Stimulated activated naive CD8-positive, alpha-beta T cell treated with anti-CD3 and anti-CD28 coated beads, Interleukin-15, Interleukin-2, amounts not matched to agents 100 ng/mL and 50 ng/mL, for 24 hours (primary cell): ENCODE measurements around the gene PARG.
"Not testable (repeated sequence)": the region's sequence is repeated elsewhere in the genome, so short reads cannot be mapped to it uniquely, and the experiment has no call there.

ENCODE experiments used
- H3K27ac Mint-ChIP-seq: one replicate; pipeline ENCODE4 v1.8.0; 2021; ENCODE audit warnings: mild to moderate bottlenecking, mixed read lengths
- H3K27me3 Mint-ChIP-seq: one replicate; pipeline ENCODE4 v1.8.0; 2021; ENCODE audit warnings: mixed read lengths
- H3K36me3 Mint-ChIP-seq: one replicate; pipeline ENCODE4 v1.8.0; 2021; ENCODE audit warnings: low read depth, mixed read lengths
- H3K4me1 Mint-ChIP-seq: one replicate; pipeline ENCODE4 v1.8.0; 2021; ENCODE audit warnings: low read depth, mixed read lengths
- H3K4me3 Mint-ChIP-seq: one replicate; pipeline ENCODE4 v1.8.0; 2021; ENCODE audit warnings: mild to moderate bottlenecking, mixed read lengths
- H3K9me3 Mint-ChIP-seq: one replicate; pipeline ENCODE4 v1.8.0; 2021; ENCODE audit warnings: mixed read lengths

PARG gene

DNA sequence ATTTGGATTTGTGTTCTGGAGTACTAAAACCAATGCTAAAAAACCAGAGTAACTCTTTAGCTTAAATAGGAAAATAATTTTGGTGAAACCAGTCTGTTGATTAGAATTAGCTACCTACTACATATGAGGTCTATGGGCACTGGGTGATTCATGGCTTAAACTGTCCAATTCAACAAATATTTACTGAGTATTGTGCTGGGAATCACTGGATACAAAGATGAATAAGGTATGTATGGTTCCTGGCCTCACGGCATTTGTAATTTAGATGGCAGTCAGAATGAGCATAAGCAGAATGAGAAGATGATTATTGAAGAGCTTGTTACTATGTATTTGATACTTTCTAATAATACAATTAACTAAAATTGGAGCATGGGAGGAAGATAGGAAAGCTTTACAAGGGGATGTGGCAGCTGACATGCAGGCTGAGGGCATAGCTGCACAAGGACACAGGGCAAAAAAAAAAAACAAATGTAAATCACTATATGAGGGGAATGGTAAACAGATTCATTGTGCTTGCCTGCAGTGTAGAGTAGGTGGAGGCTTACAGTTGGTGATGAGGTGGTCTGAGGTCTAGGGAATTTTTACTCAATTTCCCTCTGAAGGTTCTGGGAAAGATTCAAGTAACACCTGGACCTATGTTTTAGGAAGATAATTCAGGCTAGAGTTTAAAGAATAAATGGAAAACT, 83.0 kb downstream of the PARG start:
- H3K4me3 Mint-ChIP-seq, H3K4me1 Mint-ChIP-seq, H3K9me3 Mint-ChIP-seq, H3K36me3 Mint-ChIP-seq, H3K27ac Mint-ChIP-seq, H3K27me3 Mint-ChIP-seq: not testable (repeated sequence)

DNA sequence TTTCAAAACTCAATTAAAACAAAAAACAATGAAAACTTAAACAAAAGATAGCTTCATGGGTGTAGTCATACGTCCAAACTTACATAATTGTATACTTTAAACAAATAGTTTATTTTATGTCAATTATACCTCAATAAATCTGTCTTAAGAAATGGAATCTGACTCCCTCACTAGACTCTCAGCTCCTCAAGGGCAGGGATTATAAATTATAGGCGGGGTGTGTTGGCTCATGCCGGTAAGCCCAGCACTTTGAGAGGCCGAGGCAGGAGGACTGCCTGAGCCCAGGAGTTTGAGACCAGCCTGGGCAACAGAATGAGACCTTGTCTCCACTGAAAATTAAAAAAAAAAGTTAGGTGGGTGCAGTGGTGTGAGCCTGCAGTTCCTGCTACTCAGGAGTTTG, 92.3 kb downstream of the PARG start:
- not testable (repeated sequence) for H3K9me3 Mint-ChIP-seq, H3K27me3 Mint-ChIP-seq, H3K36me3 Mint-ChIP-seq, H3K4me3 Mint-ChIP-seq, H3K4me1 Mint-ChIP-seq, H3K27ac Mint-ChIP-seq

DNA sequence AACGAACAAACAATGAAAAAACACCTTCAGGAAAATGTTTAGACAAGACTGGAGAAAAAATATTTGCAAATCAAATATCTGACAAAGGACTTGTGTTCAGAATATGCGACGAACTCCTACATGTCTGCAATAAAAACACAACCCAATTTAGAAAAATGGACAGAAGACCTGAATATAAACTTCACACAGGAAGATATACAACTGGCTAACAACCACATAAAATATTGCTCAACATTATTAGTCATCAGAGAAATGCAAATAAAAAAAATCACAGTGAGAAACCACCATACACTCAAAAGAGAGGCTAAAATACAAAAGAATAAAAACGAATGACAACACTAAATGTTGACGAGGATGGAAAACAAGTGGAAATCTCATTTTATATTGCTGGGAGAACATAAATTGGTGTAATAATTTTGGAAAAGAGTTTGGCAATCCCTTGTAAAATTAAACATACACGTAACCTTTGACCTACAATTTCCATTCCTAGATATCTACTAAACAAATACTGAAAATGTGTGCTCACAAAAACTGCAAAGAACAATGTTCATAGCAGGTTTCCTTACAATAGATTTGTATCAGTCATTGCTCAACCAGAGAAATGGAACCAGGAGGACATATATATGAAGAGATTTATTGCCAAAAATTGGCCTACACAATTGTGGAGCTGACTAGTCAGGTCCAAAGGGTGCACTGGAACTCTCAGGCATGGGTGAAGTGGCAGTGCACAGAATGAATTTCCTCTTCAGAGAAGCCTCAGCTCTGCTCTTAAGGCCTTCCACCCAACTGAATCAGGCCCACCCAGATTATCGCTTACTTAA, 96.8 kb downstream of the PARG start:
- H3K36me3 Mint-ChIP-seq = peaks cover 41% of the 10 kb centered on the region
- no peaks in the 10 kb centered on the region for H3K9me3 Mint-ChIP-seq
- H3K27me3 Mint-ChIP-seq = no peaks in the 10 kb centered on the region
- H3K4me1 Mint-ChIP-seq = no peaks in the 10 kb centered on the region
- no peak overlapping the region for H3K4me3 Mint-ChIP-seq
- H3K27ac Mint-ChIP-seq = no peak overlapping the region

DNA sequence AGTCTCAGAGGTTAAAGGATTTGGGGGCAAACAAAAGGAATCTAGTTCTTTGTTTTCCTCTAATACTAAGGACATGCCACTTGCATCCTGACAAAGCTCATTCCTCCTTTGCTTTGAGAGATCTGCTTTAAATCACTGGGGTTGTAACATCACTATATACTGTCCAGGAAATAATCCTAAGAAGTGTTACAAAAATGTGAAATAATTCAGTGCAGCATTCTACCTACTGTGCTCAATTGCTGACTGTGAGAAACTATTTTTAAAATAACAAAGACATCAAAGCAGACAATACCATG, 99.5 kb downstream of the PARG start:
- not testable (repeated sequence) for H3K4me1 Mint-ChIP-seq, H3K27me3 Mint-ChIP-seq, H3K4me3 Mint-ChIP-seq, H3K27ac Mint-ChIP-seq, H3K9me3 Mint-ChIP-seq
- H3K36me3 Mint-ChIP-seq = peaks cover 64% of the 10 kb centered on the region

DNA sequence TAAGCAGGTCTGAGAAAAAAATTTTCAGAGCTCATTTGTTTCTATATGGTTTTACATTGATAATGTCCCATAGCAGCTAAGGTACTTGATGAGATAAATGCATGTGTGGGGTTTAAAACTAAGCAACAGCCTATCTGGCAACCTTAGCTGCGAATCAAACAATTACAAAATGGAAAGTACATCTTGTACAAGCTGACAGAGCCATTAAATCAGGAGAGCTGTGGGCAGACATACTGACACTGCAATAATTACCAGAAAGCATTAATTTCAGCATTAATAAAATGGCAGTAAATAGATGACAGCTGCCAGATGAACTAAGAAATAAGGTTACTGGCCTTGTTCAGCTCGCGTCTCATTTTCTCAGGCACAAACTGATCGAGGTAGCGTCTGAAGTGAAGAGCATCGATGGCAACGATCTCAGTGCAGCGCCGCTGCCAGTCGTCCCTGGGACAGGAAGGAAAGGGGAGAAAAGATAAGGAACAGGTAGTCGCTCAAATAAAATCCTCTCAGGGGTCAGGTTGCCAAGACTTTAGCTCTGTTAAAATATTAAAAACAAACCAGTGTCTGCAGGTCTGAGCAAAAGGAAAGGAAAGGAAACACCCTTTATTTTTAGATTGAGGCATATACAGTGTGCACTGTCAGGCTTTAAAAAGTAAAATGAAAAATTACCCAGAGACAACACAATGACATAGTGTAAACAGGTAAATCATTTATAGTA, 100.1 kb downstream of the PARG start:
- no peaks in the 10 kb centered on the region for H3K9me3 Mint-ChIP-seq
- H3K36me3 Mint-ChIP-seq = peaks cover 69% of the 10 kb centered on the region
- no peak overlapping the region for H3K27ac Mint-ChIP-seq
- no peak overlapping the region for H3K4me3 Mint-ChIP-seq
- H3K27me3 Mint-ChIP-seq = no peaks in the 10 kb centered on the region
- H3K4me1 Mint-ChIP-seq = no peaks in the 10 kb centered on the region

DNA sequence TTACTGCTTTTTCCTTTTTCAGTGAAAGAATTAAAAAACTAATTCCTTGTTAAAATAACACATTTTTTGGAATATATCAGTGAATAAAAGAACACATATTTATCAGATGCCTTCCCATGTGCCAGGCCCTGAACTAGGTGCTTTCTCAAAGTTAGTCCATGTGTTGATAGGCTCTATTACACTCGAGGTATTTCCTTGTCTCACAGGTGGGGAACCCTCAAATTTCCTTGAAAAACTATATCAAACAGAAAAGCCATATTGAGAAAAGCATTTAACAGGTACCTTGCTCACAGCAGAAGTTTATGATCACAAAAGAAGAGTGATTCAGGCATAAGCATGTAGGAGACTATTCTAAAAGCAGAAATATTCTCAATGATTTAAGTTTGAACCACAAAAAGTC, 104.1 kb downstream of the PARG start:
- Mint-ChIP-seq H3K36me3 (peaks cover 57% of the 10 kb centered on the region), H3K9me3 (no peaks in the 10 kb centered on the region)

DNA sequence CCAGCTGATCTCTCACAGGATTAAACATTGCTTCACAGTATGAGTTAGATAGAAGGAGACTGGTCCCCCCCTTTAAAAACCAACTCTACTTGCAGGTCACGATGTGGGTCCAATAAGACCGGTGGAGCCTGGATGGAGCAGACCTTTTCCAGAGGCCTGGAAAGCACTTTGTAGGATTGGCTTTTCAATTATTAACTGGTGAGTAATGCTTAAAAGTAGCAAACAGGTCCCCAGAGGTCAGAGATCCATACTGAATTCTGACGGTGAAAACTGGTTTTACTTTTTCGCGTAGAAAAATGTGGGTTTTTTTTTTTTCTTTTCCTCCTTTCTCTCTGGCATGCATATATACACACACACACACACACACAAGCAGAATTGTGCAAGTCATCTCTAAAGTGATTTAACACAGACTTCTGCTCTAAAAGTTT, 104.8 kb downstream of the PARG start:
- no peak overlapping the region for H3K27ac Mint-ChIP-seq
- H3K9me3 Mint-ChIP-seq = no peaks in the 10 kb centered on the region
- H3K4me1 Mint-ChIP-seq = no peaks in the 10 kb centered on the region
- no peak overlapping the region for H3K4me3 Mint-ChIP-seq
- H3K27me3 Mint-ChIP-seq = no peaks in the 10 kb centered on the region
- H3K36me3 Mint-ChIP-seq = peaks cover 62% of the 10 kb centered on the region

More for the DNA sequence above, 104.1 kb downstream of the PARG start:
- Mint-ChIP-seq H3K27me3 (no peaks in the 10 kb centered on the region), H3K27ac (no peak overlapping the region), H3K4me3 (no peak overlapping the region), H3K4me1 (no peaks in the 10 kb centered on the region)

DNA sequence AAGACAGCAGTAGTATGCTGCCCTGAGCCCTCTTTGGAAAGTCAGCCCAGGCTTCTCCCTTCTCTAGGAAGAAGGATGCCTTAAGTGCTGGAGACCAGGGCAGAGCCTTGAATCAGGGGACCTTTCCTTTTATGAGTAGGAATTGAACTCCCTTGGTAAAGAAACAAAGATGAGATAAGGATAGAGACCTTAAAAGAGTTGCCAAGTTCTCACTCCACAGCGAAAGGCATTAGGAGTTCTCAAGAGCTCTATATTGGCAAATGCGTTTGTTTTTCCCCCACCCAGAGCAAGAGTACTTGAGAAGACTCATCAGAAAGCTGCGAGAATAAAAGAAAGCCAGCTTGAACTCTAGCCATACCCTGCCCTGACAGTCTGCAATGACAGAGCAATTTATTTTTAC, 106.9 kb downstream of the PARG start:
- peaks cover 59% of the 10 kb centered on the region for H3K36me3 Mint-ChIP-seq
- H3K4me1 Mint-ChIP-seq = no peaks in the 10 kb centered on the region
- no peaks in the 10 kb centered on the region for H3K9me3 Mint-ChIP-seq
- H3K4me3 Mint-ChIP-seq = no peak overlapping the region
- H3K27me3 Mint-ChIP-seq = no peaks in the 10 kb centered on the region
- no peak overlapping the region for H3K27ac Mint-ChIP-seq

DNA sequence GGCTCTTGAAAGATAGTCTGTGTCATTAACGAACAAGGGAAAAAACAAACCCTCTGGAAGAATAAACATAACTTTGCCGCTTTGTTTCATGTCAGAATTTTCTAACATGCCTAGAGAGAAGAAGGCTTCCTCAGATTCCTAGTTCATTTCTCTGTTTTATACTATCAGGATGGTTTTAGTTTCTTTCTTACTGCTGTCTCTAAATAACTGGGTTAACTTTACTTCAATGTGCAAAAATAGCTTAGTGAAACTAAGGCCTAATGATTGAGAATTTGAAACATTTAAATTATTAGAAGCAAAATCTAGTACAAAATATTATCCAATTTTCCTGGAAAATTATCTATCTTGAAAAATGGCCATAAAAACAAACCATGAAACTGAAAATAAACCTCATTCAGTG, 107.6 kb downstream of the PARG start:
- H3K4me3 Mint-ChIP-seq = no peak overlapping the region
- H3K4me1 Mint-ChIP-seq = no peaks in the 10 kb centered on the region
- no peaks in the 10 kb centered on the region for H3K9me3 Mint-ChIP-seq
- no peaks in the 10 kb centered on the region for H3K27me3 Mint-ChIP-seq
- H3K36me3 Mint-ChIP-seq = peaks cover 58% of the 10 kb centered on the region
- H3K27ac Mint-ChIP-seq = no peak overlapping the region

DNA sequence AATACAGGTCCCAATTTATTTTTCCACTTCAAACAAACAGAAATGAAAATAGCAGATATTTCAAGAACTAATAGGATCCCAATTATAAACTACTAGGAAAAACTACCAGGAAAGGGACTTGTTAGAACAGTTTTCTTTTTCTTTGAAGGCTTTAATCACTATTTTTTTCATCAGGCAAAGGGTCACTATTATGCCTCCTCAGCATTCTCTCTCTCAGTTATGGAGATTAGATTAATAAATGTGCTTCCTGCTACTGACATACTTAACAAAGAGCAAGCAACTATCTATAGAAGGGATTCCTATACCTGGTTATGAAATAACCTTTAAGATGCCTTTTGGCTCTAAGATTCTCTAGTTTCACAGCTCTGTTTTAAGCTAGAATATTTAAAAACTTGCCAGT, 108.7 kb downstream of the PARG start:
- Mint-ChIP-seq H3K9me3 (no peaks in the 10 kb centered on the region), H3K4me1 (no peaks in the 10 kb centered on the region), H3K4me3 (no peak overlapping the region), H3K36me3 (peaks cover 52% of the 10 kb centered on the region), H3K27me3 (no peaks in the 10 kb centered on the region), H3K27ac (no peak overlapping the region)

DNA sequence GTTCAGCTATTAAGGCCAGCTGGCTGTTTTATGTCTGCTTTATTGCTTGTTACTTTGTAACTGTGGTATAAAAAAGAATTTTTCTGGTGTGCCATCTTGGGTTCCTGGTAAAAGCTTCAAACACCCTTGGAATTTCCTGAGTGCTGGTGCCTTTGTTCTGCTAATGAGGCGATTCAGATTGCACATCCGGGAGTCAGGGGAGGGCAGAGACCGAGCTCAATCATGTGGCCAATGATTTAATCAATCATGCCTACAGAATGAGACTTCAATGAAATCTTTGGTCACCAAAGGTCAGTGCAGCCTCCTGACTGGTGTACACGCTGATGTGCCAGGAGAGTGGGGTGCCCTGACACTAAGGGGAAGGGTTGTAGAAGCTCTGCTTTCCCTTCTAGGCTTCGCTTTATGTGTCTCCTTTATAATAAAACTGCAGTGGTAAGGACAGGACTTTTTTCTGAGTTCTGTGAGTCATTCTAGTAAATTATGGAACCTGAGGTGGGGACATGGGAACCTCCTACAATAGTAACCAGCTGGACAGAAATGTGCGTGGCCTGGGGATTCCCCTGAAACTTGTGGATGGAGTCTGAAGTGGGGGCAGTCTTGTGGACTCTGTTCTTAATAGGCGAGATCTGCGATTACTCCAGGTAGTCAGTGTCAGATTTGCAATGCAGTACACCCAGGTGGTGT, 110.3 kb downstream of the PARG start:
- Mint-ChIP-seq H3K27me3 (no peaks in the 10 kb centered on the region), H3K9me3 (no peaks in the 10 kb centered on the region), H3K27ac (no peak overlapping the region), H3K4me1 (no peaks in the 10 kb centered on the region), H3K36me3 (peaks cover 53% of the 10 kb centered on the region), H3K4me3 (no peak overlapping the region)

DNA sequence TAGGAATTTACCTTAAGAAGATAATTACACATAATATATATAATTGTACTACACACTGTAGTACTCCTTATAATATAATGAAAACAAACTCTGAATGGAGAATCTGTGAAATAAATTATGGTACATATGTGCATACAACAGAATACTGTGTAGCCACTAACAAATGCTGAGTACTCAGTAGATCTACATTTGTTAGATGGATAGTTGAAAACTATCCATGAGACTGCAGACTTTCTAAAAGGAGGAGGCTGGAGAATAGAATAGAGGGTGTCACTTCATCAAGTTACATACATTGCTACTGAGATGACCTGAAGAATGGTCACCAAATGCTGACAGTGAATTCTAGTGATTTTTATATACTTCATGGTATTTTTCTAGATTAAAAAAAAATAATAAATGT, 111.0 kb downstream of the PARG start:
- Mint-ChIP-seq H3K4me1 (no peaks in the 10 kb centered on the region), H3K27ac (no peak overlapping the region), H3K36me3 (peaks cover 59% of the 10 kb centered on the region), H3K4me3 (no peak overlapping the region), H3K27me3 (no peaks in the 10 kb centered on the region), H3K9me3 (no peaks in the 10 kb centered on the region)

DNA sequence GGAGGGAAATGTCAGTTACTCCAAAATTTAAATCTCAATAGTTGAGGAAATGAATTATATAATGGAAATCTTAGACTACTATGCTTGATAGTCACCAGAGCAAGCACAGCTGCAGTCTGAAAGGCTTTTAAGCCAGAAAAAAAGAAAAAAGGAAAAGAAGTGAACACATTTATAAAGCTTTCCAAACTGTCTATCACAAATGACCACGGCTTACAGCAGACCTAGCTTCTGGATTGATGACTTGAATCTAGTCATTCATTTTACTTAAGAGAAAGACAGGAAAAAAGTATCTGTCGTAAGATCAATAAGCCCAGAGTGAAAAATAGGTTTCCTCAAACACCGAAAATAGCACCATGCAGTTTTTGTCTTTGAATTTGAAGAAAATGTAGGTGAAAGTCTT, 111.8 kb downstream of the PARG start:
- H3K27ac Mint-ChIP-seq = no peak overlapping the region

DNA sequence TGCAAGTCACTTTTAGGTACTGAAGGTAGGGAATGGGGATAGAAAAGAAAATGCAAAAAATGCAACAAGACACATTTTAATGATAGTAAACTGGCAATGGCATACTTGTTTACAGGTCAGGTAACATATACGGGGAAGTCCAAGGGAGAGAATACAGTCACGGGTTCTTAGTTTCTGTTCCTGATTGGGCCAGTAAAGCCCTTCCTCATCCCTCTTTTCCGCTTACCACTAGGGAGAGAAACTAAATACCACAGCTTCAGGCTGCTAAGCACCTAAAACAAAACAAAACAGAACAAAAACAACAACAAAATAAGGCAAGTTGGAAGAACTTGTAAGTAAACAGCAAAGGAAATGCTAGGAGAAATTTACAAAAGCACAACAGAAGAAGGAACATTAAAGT, 114.5 kb downstream of the PARG start:
- Mint-ChIP-seq H3K36me3 (peaks cover 64% of the 10 kb centered on the region), H3K27ac (no peak overlapping the region), H3K9me3 (no peaks in the 10 kb centered on the region)

More for the DNA sequence above, 111.8 kb downstream of the PARG start:
- Mint-ChIP-seq H3K4me3 (no peak overlapping the region), H3K36me3 (peaks cover 61% of the 10 kb centered on the region), H3K4me1 (no peaks in the 10 kb centered on the region), H3K27me3 (no peaks in the 10 kb centered on the region), H3K9me3 (no peaks in the 10 kb centered on the region)

More for the DNA sequence above, 114.5 kb downstream of the PARG start:
- Mint-ChIP-seq H3K4me1 (no peaks in the 10 kb centered on the region), H3K4me3 (no peak overlapping the region), H3K27me3 (no peaks in the 10 kb centered on the region)
